Gastroesophageal sphincter (tissue), 3 donors: ENCODE data around the gene GPSM3.

Experiments
- CTCF ChIP-seq, 4 experiments: fragments of 200-600 bp in 2 of 4; fragments of 450-650 bp in 2 of 4; sonication (generic) in 1 of 4; IDR thresholded peaks; one replicate each; pipeline ENCODE4 v1.5.1; 2017 to 2019; ENCODE audit warnings: antibody characterized with exemption in 4 of 4, mild to moderate bottlenecking in 2 of 4, moderate library complexity in 2 of 4
- POLR2A ChIP-seq, 2 donors: fragments of 450-650 bp; IDR thresholded peaks; one replicate each; pipeline ENCODE4 v1.6.1; 2017; ENCODE audit warnings: antibody characterized with exemption in 2 of 2, mild to moderate bottlenecking in 2 of 2, moderate library complexity in 1 of 2

- no peak for TF ChIP-seq CTCF (IDR thresholded peaks at IDR 0.05)
- no peak for TF ChIP-seq POLR2A (IDR thresholded peaks at IDR 0.05)
These were observed 16.6 kb upstream of the GPSM3 start for GRCh38 chr6:32208996-32209395.
